Measurements from ENCODE around the gene CTXN1. TPM values are rescaled to one million over a fixed set of nuclear protein-coding genes. Genes with fewer than 3 reads are reported as not detected.

The CTXN1 gene
- total RNA-seq, 3 donors from 2014 or later (not counting 1 experiment from before 2014, with no cell fraction given), result 0.39 TPM; not detected in 2

DNA sequence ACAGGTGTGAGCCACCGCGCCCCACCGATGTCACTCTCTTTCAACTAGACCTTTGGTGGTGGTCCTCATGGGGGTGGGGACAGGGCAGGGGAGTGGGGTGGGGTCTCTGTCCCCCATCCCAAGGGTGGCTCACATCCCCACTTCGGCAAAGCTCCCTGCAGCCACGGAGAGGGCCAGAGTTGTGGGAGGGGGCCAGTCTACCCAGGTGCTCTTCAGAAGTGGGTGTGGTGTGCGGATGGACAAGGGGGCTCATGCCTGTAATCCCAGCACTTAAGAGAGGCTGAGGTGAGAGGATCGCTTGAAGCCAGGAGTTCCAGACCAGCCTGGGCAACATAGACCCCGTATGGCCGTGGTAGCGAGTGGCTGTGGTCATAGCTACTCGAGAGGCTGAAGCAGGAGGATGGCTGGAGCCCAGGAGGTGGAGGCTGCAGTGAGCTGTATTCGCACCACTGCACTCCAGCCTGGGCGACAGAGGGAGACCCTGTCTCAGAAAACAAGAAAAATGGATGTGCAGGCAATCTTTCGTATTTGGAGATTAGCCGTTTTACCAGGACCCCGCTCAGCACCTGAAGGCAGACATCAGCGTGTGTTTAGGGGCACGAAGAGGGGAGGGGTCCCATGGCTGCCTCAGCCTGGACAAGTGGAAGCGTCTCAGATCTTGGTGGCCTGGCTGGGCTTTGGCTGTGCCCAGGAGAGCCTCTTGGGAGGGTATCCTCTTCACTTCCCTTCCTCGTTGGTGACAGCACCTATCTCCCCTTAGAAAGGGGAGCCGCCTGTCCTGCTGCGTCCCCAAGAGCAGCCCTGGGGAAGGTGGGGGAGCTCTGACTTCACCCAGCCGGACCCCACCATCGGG is 10.5 kb downstream of the CTXN1 start:
- peaks cover 29% of the 10 kb centered on the region for H3K27me3 ChIP-seq (ENCODE audit: control insufficient read depth, insufficient read depth, low read length)
- ATAC-seq, result no peak
- peak overlapping the region; percentile 60 to 76 for H3K27ac Mint-ChIP-seq
- peaks cover 0 to 26% of the 10 kb centered on the region in 2 donors for H3K27me3 Mint-ChIP-seq (ENCODE audit: low read depth in 2 of 2)
- no peak for DNase-seq
- peak overlapping the region; percentile 72 for H3K4me3 Mint-ChIP-seq
- H3K4me3 ChIP-seq (ENCODE audit: low read length), result no peak overlapping the region
- H3K27ac ChIP-seq (ENCODE audit: low read length), result no peak overlapping the region
- no peaks in the 10 kb centered on the region for H3K9me3 Mint-ChIP-seq
- no peaks in the 10 kb centered on the region for H3K36me3 Mint-ChIP-seq
- H3K4me1 Mint-ChIP-seq, result peaks cover 14 to 28% of the 10 kb centered on the region in 2 donors
- WGBS (ENCODE audit: insufficient coverage), result 53% methylated on average over 24 of the region's 24 CpGs
- intact Hi-C loops (cut with micrococcal nuclease), result no loop called here
- peaks cover 41% of the 10 kb centered on the region for H3K4me1 ChIP-seq (ENCODE audit: control insufficient read depth, insufficient read depth, low read length)
- peaks cover 24% of the 10 kb centered on the region for H3K36me3 ChIP-seq (ENCODE audit: control insufficient read depth, insufficient read depth, low read length)
- TF ChIP-seq, protein P1, sequence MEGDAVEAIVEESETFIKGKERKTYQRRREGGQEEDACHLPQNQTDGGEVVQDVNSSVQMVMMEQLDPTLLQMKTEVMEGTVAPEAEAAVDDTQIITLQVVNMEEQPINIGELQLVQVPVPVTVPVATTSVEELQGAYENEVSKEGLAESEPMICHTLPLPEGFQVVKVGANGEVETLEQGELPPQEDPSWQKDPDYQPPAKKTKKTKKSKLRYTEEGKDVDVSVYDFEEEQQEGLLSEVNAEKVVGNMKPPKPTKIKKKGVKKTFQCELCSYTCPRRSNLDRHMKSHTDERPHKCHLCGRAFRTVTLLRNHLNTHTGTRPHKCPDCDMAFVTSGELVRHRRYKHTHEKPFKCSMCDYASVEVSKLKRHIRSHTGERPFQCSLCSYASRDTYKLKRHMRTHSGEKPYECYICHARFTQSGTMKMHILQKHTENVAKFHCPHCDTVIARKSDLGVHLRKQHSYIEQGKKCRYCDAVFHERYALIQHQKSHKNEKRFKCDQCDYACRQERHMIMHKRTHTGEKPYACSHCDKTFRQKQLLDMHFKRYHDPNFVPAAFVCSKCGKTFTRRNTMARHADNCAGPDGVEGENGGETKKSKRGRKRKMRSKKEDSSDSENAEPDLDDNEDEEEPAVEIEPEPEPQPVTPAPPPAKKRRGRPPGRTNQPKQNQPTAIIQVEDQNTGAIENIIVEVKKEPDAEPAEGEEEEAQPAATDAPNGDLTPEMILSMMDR (IDR thresholded peaks at IDR 0.05), result no peak
- no peaks in the 10 kb centered on the region for H3K9me3 ChIP-seq (ENCODE audit: control insufficient read depth, insufficient read depth, low read length)

GRCh38 chr19:7914598-7915045 is 11.3 kb downstream of the CTXN1 start, which contains the start of gene TGFBR3L:
TGFBR3L (plus strand) TSS chr19:7914830.
- 84% methylated on average over 12 of the region's 12 CpGs for WGBS (ENCODE audit: insufficient coverage)
- DNase-seq, result no peak
- Histone ChIP-seq H3K36me3 (ENCODE audit: control insufficient read depth, insufficient read depth, low read length) (peaks cover 29% of the 10 kb centered on the region), H3K9me3 (ENCODE audit: control insufficient read depth, insufficient read depth, low read length) (no peaks in the 10 kb centered on the region), H3K4me1 (ENCODE audit: control insufficient read depth, insufficient read depth, low read length) (peaks cover 36% of the 10 kb centered on the region), H3K27ac (ENCODE audit: low read length) (no peak within 1 kb of the TSS), H3K4me3 (ENCODE audit: low read length) (no peak within 1 kb of the TSS), H3K27me3 (ENCODE audit: control insufficient read depth, insufficient read depth, low read length) (peaks cover 29% of the 10 kb centered on the region)
- peaks cover 0 to 21% of the 10 kb centered on the region in 2 donors for H3K27me3 Mint-ChIP-seq (ENCODE audit: low read depth in 2 of 2)
- peaks cover 7 to 21% of the 10 kb centered on the region in 2 donors for H3K4me1 Mint-ChIP-seq
- TF ChIP-seq, protein P1 (IDR thresholded peaks at IDR 0.05), result no peak
- H3K27ac Mint-ChIP-seq, result peak within 1 kb of the TSS; percentile 60 to 76
- no peak for ATAC-seq
- no peaks in the 10 kb centered on the region for H3K9me3 Mint-ChIP-seq
- peak within 1 kb of the TSS; percentile 72 for H3K4me3 Mint-ChIP-seq
- H3K36me3 Mint-ChIP-seq, result no peaks in the 10 kb centered on the region
- intact Hi-C loops (cut with micrococcal nuclease), result no loop called here

GRCh38 chr19:7914099-7914498 is 11.8 kb downstream of the CTXN1 start:
- H3K4me3 Mint-ChIP-seq, result no peak overlapping the region
- H3K27ac ChIP-seq (ENCODE audit: low read length), result no peak overlapping the region
- no peak for DNase-seq

More at GRCh38 chr19:7914099-7914498, 11.8 kb downstream of the CTXN1 start:
- WGBS (ENCODE audit: insufficient coverage), result 84% methylated on average over 8 of the region's 12 CpGs
- Histone ChIP-seq H3K27me3 (ENCODE audit: control insufficient read depth, insufficient read depth, low read length) (peaks cover 27% of the 10 kb centered on the region), H3K36me3 (ENCODE audit: control insufficient read depth, insufficient read depth, low read length) (peaks cover 31% of the 10 kb centered on the region), H3K9me3 (ENCODE audit: control insufficient read depth, insufficient read depth, low read length) (no peaks in the 10 kb centered on the region), H3K4me1 (ENCODE audit: control insufficient read depth, insufficient read depth, low read length) (peaks cover 31% of the 10 kb centered on the region), H3K4me3 (ENCODE audit: low read length) (no peak overlapping the region)
- Mint-ChIP-seq H3K9me3 (no peaks in the 10 kb centered on the region), H3K4me1 (peaks cover 5 to 19% of the 10 kb centered on the region in 2 donors), H3K36me3 (no peaks in the 10 kb centered on the region), H3K27ac (no peak overlapping the region), H3K27me3 (ENCODE audit: low read depth in 2 of 2) (peaks cover 0 to 19% of the 10 kb centered on the region in 2 donors)
- TF ChIP-seq, protein P1 (IDR thresholded peaks at IDR 0.05), result no peak
- ATAC-seq, result no peak
- intact Hi-C loops (cut with micrococcal nuclease), result no loop called here

Data from natural killer cell (primary cell).